GM18499 (cell line): Measurements from ENCODE around the gene KTI12.

Experiments used
- ATAC-seq: cut with Tn5 transposase; IDR thresholded peaks from one replicate; pipeline ENCODE4 v1.9.1; 2021; ENCODE audit warnings: moderate number of reproducible peaks; ENCODE audit not compliant: insufficient read depth, unreplicated experiment

KTI12 gene

DNA sequence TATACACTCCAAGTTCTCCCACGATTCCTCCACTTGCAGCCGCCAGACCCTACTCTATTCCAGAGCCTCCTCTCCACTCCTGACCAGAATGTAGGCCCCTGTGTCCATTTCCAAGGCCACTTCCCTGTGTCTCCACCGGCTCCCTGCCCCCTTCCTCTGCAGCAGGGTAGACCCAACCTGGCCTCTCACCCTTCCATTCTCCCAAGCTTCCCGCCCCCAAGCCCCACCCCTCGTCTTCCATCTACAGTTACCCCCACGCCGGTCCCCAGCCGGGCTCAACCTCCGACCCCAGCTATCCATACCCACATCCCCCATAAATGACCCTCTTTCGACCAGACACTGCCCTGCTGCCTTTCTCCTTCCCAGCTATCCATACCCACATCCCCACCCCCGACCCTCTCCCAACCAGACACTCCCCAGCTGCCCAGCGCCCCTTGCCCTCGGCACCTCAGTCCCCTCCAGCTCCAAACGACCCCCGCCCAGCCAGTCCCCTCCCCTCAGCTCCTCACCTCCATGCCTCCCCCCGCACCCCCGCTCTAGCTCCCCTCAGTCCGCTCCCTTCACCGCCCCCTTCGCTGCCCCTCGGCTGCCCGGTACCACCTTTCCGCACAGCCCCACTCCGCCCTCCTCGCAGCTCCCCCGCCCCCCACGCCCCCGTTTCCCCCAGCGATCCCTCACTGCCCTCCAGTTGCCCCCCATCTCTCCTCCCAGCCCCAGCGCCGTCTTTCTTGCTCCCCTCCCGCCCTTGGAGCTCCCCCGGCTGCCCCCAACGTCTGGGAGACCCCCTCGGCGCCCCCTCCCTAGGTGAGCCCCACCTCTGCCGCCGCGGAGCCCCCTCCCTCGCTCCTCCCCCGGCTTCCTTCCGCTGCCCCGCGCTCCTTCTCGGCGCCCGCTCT, 43.8 kb downstream of the KTI12 start:
- ATAC-seq: no peak

DNA sequence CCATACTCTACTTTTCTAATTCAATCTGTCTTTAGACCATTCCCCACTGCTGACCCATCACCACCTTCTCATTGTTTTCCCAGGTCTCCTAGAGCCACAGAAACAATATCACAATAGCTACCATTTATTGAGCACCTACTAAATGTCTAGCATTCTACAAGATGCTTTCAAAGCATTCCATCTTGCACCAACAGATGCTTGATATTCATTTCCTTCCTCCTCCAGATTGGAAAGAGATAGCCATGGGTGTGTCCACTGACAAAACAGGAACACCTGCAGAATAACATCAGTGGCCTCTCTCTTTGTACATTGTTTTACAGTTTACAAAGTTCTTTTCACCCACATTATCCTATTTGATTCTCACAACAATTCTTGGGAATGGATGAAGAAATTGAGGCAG, 45.4 kb downstream of the KTI12 start:
- ATAC-seq: no peak

GRCh38 chr1:51986718-51987117, 46.9 kb downstream of the KTI12 start:
- ATAC-seq: no peak

GRCh38 chr1:51982161-51982560, 51.4 kb downstream of the KTI12 start:
- no peak for ATAC-seq
